ENCODE results near the gene DLG1.
A peak's percentile ranks its signal among the peaks of the same experiment; 100 is the strongest.

Gene DLG1

DNA sequence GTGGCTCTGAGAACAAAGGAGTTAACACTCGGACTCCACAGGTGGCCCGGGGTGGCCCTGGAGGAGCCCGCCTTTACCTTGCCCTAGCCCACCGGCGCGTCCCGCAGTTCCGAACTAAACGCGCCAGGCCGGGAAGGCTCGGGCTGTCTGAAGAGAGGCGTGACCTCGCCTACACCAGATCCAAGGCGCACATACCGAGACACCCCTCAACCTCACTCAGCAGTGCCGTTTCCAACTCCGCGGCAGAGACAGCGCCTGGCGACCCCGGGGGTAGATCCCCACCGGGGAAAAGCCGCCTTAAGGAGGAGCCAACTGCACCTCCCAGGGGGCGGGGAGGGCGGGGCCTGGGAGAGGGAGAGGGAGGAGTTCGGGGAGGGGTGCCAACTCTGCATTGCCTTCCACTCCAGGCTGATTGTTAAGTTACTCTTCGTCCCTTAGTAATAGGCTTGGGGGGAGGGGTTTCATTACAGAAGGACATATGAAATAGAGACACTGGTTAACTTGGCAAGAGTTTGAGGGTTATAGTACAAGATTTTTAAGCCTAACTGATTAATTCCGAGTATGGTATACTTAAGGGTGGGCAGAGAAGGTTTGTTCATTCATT, at the start of gene DLG1:
Gene DLG1 (minus strand): TSS at position 272 of the 604 bp plus-strand sequence. CDS start 1,408 bp downstream, outside the sequence.
- peak; percentile 86 for DNase-seq (ENCODE audit: low spot score)

DNA sequence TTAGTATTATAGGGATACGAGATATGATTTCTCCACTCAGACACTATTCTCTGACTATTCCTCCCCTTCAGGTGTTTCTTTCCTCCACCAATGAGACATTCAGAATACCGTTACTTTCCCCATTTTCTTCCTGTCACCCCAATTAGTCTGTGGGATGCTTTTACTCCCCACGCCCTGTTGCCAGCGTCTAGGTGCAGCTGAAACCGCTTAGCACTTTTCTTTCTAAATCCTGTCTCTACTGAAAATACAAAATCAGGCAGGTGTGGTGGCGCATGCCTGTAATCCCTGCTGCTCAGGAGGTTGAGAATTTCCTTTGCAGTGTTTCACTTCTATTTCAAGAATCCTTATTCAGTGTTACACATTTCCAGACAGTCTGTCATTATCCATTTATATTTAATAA, 49.6 kb upstream of the DLG1 start:
- no peak for DNase-seq (ENCODE audit: low spot score)

DNA sequence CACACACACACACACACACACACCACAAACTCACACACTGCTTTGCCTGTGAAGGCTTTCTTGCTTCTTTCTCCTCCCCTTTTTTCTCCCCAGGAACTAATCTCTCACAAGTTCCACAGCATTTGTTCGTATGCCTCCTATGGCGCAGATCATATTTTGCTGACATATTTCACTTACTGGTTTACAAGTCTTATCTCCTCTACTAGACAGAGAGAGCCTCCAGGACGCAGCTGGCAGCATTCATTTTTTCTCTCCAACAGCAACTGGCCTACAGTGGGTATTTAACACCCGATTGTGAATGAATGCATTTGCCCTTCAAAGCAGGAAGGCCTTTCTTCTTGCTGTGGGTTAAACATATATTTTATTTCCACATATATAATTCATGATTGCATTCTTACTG, 47.0 kb upstream of the DLG1 start:
- DNase-seq (ENCODE audit: low spot score), result no peak

DNA sequence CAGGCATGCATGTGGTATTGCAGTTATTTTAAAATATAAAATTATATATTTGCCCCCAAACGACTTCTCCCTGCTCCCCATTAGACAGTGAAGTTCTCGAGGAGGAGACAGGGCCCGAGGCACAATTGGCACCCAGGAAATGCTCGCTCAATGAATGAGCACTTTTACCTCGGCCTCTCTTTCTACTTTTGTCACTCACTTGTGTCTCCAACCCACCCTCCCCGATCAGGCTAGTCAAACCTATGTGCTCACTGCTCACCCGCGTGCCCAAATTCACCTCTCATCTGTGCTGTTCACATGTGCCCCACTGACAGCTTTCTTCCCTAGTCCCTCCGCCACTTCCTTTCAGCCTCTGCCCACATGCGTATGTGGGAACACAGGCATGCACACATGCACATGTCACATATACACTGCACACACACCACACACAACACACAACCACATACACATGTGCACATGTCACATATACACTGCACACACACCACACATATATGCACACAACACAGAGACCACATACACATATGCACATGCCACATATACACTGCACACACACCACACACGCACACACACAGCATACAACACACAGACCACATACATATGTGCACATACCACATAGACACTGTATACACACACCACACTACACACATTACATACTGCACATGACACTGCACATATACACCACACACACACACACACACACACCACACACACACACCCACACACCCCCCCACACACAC, 46.3 kb upstream of the DLG1 start:
- DNase-seq (ENCODE audit: low spot score), result no peak

DNA sequence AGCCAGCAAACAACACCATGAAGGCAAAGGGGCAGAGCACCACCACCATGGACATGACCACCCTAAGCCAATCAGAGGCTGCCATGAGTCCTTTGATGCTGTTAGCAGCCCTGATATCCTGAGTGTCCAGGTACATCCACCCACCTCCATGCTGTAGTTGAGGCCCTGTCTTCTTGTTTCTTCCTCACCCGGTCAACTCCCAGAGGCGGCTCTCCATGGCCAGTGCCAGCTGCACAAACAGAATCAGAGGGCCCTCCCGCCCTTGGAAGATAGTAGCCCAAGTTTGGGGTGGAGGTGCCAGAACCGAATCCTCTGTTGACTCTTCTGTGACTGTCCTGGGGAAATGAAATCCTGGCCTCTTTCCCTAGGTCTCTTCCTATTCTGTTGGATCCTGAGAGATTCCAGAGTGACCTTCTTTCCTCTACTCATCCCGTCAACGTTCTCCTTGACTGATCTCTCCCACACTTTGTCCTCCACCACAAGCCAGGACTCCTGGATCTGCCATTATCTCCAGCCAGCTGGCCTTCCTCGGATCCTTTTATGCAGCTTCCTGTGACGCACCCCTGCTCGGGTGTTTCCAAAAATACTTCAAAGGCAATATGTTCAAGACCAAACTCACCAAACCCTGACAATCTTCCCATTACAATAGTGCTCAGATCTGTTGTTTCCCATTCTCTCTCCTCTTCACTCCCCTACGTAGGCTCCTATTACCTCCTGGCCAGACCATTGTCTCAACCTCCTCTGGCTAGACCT, 45.4 kb upstream of the DLG1 start:
- DNase-seq (ENCODE audit: low spot score), result no peak

DNA sequence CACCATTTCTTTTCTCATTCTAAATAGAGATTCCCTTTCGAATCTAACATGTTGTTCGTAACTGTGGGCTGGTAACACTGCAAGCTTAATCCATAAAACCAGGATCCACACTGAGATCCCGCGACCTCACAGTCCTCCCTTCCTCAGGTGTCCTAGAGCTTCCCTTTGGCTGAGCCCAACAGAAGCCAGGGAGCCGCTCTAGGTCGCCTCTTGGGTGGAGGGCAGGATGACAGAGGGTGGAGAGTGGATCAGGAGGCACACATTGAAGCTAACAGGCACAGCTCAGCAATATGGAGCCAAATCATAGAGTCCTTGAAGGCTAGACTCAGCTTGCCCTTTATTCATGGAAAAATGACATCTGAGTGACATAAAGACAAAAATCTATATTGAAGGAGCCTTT, 44.7 kb upstream of the DLG1 start:
- no peak for DNase-seq (ENCODE audit: low spot score)

DNA sequence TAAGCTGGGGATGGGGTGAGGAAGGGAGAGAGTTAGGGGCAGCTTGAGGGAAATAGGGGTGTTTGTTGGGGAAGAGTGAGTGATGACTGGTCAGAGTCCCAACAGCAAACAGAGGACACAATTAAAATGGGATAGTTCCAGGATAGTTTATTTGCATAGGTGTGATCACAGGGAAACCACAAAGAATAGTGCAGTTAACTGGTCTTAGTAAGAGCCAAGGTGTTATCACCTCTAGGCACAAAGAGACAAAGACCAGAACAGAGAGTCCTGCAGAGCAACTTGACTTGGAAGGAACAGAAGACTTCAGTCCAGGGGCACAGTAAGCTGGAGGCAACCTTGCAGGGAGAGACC, 42.1 kb upstream of the DLG1 start:
- DNase-seq (ENCODE audit: low spot score), result no peak

DNA sequence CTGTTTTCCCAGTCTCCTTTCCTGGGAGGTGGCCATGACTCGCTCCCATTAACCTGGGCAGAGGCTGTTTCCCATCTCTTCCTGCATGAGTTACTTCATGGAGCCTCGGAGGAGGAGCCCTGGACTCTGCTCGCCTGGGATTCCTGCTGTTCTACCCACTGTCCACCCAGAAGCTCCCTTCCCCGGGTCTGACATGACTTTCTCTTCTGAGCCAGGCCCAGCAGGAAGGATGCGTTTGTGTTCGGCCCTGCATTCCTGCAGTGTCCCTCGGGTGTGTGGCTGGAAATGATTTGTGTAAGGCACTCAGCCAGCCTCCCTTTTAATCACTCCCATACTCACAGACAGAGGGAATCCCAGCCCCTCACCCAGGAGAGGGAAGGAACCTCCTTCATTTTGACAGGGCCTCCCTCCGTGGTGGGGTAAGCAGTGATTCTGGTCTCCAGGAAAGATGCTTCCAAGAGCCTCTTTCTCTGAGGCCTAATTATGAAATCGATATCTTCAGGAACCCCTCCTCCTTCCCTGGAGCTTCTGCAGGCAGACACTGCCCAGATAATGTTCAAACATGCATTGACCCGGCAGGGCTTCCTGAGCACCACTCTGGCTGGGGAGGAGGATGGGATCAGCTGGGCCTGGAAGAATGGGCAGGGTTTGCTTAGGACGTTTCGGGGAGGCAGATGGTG, 41.6 kb upstream of the DLG1 start:
- no peak for DNase-seq (ENCODE audit: low spot score)

DNA sequence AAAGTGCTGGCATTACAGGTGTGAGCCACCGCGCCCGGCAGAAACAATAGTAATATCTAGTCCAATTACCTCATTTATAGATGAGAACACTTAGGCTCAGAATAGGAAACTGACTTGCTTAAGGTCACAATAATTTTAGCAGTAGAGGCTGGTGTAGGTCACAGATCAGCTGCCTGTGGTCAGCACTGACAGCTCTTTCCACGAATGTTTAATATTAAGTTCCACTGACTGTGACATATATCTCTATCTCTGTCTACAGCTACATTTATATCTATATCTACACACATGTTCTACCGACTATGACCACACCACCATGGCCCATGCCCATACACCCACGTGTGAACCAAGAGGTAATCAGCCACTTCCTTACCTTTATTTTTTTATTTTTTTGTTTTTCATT, 40.2 kb upstream of the DLG1 start:
- no peak for DNase-seq (ENCODE audit: low spot score)

DNA sequence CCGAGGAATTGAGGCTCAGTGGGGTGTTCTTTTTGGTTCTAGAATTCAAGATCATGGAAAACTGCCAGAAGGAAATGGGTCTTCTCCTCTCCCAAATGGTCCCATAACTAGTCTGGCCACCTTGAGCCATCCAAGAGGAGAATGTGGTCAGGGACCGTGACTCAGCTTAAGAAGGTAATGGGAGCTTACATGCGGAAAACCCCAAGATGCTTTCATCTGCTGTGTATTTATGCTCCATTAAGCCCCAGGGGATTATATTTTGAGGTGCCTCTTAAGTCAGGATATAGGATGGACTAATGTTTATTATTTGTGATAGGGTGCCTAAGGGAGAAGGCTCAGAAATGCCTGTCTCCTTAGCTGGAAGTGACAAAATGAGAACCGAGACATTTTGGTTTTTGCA, 39.2 kb upstream of the DLG1 start:
- no peak for DNase-seq (ENCODE audit: low spot score)

DNA sequence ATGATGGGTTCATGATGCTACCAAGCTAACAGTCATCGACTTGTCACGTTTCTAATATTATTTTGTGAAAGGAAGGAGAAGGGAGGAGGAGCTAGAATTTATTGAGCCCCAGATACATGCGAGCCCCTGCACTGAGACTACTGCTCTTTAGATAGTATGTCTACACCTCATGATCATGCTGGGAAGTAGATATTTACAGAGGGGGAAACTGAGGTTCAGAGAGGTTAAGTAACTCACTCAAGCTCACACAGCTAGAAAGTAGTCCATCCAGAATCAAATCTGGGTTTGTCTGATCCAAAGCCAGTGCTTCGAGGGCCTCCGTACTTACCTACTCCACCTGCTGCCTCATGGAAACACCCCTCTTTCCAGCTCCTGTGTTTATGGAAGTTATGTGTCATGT, 38.8 kb upstream of the DLG1 start:
- DNase-seq (ENCODE audit: low spot score), result no peak

DNA sequence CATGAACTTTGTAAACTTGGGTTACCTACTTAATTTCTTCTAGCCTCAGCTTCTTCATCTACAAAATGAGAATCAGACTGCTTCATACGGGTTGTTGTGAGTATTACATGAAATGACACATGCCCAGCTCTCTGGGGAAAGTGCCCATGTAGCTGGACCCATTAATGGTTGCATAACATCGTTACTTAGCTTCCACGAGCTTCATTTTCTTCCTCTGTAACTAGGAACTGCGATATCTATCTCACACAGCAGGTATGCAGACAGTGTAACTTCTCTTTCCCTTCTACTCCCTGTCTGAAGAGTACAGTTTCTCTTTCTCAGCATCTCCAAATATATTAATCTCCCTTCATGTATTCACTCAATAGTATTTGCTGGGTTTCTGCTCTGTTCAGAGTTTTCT, 37.9 kb upstream of the DLG1 start:
- no peak for DNase-seq (ENCODE audit: low spot score)

DNA sequence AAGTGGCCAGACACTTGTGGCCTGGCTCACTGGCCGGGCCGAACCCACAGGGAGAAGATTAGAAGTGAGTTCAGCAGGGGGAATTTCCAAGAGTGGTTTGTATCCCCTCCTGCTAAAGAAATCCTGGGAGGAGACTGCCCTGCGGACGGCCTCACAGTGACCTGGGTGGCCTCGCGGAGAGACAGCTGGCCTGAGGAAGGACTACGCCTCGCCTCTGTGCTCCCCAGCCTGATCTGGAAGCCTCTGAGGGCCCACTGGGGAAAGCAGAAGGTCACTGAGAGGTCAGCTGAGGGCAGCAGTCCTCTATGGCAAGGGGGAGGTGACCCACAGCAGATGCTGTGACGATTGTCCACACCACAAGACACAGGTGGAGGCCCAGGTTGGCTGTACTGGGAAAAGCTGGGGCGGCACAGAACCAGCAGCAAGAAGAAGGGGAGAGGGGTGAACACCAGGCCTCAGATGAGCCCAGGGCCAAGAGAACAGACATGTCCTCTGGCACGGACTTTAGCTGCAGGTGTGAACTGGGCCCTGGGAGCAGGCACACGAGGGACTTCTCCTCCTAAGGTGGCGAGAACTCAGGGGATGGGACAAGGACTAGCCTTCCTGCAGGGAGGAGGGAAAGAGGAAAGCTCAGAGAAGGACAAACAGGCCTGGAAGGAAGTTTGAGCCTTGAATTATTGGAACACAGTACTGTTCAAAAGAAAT, 37.2 kb upstream of the DLG1 start:
- no peak for DNase-seq (ENCODE audit: low spot score)

DNA sequence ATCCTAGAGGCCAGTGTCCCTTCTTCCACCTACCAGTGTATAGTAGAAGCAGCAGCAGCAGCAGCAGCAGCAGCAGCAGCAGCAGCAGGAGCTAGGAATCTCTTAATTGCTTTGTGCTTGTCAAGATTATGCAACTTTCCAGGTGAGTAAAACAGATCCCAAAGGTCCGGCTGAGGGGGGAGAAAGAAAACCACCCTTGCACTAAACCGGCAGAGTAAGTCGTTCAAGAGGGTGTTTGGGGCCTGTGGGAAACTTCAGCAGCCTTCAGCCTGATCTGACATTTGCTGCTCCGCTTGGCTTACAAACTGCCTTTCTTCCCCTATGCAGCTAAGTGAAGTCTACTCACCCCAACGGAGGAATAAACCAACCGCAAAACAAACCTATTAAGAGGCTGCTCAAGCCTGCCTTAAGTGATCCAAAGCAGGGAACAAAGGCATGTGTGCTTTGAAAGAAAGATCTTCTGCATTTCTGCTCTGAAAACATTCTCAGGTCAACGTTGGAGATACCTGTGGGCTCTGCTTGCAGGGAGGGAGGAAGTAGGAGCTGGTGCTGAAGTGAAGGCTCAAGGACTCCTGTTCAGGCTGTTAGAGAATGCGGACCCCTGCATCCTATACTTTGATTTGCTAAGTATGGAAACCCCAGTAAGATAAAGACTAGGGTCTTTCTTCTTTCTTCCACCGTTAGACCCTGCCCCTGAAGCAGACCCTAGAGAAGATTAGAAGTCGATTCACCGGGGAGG, 35.7 kb upstream of the DLG1 start:
- DNase-seq (ENCODE audit: low spot score), result no peak

DNA sequence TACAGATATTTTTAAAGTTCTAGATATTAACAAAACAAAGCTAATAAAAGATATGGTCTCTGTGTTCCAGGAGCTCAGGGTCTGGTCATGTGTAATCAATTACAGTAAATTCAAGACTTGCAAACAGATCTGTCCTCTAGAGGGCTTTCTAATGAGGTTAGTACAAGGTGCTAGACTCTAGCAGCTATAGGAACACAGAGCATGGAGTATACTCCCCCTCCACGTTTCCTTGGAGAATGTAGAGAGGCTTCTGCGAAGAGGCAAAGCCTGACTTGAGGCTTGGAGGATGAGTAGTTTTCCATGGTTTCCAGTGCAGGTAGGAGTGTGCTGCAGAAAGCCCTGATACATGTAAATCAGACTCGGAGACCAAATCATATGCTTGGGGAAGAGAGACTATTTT, 32.7 kb upstream of the DLG1 start:
- no peak for DNase-seq (ENCODE audit: low spot score)

DNA sequence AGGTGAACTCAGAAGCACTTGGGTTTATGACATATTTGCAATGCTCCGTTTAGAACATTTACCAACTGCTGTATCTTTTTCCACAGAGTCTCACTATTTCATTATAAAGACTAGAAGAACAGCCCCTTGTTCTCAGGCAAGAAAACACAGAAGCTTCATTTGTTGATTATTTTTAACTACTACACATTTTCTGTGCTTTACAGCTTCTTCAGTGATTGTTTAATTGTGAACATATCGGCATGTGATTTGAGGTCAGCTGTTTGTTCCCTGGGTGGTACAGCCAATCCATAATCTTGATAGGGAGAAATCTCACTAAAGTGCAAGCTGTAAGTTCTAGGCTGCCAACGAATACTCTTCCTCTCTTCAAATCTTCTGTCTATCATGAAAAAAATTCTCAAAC, 31.0 kb upstream of the DLG1 start:
- no peak for DNase-seq (ENCODE audit: low spot score)

DNA sequence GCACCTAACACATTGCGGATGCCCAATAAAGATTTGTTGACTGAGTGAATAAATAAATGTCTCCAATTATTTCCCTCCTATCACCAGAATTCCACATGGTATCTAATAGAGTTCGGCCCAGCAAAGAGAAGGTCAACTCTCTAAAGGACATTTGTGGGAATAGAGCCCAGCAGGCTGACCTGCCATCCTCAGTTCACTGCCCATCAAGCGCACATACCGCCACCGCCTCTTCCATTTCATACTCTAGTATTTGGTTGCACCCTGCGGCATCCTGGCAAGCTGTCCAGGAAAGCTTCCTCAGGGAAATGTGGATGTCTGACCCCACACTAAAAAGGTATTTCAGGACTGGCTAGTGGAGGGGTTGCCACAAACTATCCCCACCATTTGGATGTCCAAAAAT, 29.8 kb upstream of the DLG1 start:
- DNase-seq (ENCODE audit: low spot score), result no peak

DNA sequence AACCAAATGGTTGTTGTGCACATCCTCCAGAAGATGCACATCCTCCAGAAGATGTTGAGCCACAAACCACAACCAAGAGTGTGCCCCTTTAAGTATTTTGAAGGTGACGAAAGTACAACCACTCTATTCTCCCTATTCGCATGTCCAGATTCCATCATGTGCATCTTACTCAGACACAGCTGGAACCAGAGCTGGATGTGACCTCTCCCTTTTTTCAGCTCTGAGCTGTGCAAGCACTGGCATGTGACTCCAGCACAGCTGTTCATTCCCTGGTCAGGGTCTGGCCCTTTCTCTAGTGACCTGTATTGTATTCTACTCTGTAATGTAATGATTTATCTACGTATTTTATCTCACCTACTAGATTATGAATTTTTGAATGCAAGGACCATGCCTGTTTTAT, 29.3 kb upstream of the DLG1 start:
- no peak for DNase-seq (ENCODE audit: low spot score)

DNA sequence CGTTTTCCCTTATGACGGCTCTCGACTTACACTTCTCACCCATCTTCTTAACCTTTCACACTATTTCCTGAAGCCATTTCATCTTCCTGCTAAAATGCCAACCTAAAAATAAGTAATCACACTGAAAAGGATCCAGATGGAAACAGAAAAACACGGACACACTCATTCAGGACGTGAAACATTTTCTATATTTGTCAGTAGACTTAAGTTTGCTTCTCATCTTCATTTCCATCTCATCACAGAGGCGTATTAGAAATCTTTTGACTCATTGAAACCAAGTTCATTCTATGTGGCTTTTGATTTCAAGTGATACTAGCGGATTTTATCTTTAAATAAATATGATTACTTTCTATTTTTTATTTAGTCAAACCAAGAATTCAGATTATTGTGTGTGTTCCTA, 27.4 kb upstream of the DLG1 start:
- DNase-seq (ENCODE audit: low spot score), result no peak

DNA sequence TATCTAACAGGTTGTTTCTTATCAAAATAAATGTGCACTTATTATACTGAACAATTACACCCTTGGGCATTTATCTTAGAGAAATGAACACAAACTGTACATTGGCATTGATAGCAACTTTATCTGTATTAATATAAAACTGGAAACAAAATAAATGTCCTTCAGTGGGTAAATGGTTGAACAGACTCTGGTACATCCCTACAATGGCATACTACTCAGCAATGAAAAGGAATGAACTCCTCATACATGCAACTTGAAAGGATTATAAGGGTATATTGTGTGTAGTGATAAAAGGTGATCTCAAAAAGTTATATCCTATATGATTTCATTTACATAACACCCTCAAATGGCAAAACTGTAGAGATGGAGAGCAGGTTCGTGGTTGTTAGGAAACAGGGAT, 23.7 kb upstream of the DLG1 start:
- DNase-seq (ENCODE audit: low spot score), result no peak

DNA sequence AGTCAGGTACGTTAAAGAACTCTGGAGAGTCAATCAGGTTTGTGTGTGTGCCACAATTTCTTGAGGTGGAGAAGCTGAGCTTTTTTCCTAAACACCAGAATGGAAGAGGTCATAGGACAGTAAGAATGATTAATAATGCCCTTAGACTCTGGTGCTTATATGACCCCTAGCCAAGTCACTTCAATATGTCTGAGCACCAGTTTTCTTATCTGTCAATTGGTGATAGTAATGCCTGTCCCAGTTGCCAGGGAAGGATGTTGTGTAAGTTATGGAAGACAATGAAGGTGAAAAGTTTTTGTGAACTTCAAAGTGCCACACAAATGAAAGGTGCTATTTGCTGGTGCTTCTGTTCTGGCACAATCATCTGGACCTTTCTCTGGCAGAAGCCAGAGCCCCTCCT, 22.2 kb upstream of the DLG1 start:
- no peak for DNase-seq (ENCODE audit: low spot score)
